Dermis blood vessel endothelial cell (primary cell): ENCODE measurements around the gene STRN3. TPM values are rescaled to one million over a fixed set of nuclear protein-coding genes. Genes with fewer than 3 reads are reported as not detected.
"Not testable (repeated sequence)": the region's sequence is repeated elsewhere in the genome, so short reads cannot be mapped to it uniquely, and the experiment has no call there.

ENCODE experiments used
- DNase-seq: peaks from one replicate; pipeline ENCODE4 v3.0.0; 2010
- total RNA-seq: library from RNA; depleted of rRNA; stranded (reverse); fragments of >200 nt; gene quantifications from 2 replicates; pipeline ENCODE4 v1.2.3, GENCODE V29; 2014

Gene STRN3
- total RNA-seq, 1 donor from 2014 or later = 62.3 TPM

DNA sequence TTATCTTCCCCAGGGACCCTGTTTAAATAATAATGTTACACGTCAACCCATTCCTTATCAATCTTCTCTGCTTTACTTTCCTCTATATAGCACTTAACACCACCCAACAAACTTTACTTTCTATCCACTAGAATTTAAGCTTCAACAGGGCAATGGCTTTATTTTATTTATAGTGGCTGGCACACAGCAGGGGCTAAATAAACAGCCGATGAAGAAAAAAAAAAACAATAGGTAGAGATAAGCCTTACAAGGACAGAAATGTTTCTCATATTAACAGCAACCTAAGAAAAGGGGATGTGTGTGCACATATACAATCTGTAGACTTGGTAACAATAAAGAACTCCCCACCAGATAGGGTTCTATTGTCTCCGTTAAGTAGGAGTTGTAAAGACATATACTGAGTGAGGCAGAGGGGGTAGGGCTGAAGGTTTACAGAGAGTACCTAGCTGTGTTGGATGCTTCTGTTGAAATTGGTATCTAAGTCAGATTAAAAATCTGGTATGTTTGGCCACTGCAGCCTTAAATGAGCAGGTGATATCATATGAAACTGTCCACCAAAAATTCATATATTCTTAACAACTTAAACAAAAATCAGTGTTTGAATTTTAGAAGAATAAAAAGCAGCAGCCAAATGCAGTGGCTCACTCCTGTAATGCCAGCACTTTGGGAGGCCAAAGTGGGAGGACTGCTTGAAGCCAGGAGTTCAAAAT, 25.4 kb downstream of the STRN3 start:
- peak; percentile 13 for DNase-seq

DNA sequence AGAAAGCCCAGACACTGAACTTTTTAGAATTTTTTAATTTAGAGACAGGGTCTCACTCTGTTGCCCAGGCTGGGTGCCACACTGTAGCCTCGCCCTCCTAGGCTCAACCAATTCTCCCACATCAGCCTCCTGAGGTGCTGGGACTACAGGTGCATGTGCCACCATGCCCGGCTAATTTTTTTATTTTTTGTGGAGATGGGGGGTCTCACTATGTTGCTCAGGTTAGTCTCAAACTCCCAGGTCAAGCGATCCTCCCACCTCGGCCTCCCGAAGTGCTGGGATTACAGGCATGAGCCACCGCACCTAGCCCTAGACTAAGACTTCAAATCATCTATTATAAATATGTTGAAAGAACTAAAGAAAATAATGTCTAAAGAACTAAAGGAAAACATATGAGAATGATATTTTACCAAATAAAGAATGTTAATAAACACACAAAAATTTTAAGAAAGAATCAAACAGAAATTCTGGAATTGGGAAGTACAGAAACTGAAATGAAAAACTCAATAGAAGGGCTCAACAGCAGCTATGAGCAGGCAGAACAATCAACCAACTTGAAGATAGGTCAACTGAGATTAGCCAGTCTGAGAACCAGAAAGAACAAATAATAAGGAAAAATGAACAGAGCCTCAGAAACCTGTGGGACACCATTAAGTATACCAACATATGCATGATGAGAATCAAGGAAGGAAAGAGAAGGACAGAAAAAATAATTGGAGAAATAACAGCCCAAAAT, 27.0 kb downstream of the STRN3 start:
- no peak for DNase-seq

DNA sequence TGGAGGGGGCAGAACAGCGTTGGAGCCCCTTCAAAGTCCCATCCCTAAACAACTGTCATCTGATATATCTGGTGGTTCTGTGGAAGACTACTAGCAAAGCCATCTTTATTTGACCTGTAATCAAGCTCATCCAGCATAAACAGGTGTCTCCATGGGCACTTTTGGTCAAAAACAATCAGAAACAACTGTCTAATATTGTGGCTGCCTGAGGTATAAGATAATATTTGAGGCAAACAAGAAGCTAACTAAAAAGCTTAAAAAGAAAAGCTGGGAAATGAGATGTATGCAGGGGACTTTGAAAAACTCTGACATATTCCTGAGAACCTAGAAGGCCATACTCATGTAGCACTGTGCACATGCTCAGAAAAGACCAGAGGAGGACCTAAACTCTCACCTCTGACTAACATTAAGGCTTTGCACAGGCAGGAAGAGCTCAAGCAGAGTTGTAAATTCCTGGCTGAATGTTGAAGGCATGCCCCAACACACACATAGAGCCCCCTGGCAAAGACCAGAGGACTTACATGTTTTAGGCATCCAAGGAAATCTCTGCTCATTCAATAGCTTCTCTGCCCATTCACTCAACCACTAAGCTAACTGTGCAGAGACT, 28.0 kb downstream of the STRN3 start:
- DNase-seq = no peak

DNA sequence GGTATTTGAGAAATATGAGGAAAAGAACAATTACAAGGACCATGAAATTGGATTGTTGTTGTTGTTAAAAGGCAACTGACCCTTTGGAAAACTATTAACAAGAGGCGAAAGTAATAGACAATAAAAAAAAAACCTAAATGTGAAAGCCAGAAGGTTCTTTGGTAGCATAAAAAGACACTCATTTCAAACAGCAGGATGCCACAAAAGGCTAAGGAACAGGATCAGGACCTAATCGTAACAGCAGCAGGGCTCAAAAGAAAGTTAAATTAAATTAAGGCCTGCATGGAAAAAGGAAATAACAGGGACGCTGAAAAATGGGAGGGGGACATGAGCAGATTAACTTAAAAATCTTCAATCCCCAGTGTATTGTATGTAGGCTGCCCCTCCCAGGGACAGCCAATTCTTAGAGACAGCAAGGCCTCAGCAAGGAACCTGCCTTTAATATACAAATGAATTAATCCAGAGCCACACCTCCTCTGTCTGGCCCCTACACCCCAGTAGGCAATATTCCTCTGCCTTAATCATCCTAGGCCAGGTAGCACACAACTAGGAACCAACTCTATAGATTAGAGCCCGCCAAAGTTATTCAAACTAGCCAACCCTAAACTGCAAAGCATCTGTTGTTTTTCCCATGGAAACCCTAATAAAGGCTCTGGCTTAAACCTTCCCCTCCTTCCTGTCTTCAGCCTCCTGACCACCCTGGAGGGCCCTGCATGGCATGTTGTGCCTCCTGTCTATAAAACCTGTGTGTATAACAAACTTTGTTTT, 29.1 kb downstream of the STRN3 start:
- DNase-seq = no peak

DNA sequence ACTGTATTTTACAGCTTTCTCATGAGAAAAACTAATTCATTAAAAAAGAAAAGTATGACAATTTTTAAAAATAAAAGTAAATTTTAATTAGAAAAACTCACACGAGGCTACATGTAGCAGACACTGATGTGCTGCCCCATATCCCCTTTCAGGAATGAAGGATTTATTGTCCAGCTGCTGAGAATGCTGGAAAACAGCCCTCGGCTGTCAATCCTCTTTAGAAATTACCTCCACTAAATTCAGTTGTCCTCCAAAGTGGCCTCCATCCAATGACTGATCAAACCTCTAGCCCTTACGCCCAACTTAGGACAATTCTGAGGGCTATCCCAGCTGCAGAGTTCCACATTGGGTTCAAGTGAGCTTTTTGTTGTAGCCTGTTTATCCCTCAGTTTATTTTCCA, 30.5 kb downstream of the STRN3 start:
- no peak for DNase-seq

DNA sequence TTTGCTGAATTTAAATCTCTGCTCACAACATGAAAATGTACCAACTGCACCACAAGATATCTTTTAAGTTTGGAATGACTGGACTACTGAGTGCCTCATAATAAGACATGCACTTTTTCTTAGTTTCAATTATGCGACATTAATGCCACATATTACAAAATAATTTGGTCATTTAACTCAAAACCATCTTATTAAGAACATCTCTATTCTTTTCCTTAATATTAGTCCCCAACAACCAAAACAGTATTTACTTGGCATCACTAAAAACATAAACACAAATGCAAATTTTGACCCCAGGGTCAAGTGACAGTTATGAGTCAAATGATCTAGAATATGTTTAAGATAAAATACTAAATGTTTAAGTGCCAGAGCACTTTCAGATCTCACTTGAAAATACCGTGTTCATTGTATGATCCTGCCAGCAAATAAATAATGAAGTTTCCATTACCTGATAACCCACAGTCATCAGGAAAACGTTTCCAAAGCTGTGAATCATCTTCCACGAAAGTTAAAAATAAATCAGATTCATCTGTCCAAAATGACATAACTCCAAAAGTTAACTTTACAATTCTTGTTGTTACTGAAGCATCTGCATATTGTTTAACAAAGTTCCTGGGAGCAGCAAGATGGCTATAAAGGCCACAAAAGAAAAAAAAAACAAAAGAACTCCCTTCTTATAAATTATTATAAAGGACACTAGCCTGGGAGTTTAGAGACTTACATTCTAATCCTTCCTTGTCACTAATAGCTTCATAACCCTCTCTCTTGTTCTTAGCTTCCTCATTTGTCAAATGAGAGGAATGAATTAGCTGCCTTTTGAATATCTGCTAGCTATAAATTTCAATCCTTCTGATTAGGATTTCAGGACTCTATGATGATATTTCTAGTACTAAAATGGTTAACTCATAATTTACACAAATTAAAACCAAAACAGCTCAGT, 31.2 kb downstream of the STRN3 start:
- DNase-seq = peak; percentile 67

DNA sequence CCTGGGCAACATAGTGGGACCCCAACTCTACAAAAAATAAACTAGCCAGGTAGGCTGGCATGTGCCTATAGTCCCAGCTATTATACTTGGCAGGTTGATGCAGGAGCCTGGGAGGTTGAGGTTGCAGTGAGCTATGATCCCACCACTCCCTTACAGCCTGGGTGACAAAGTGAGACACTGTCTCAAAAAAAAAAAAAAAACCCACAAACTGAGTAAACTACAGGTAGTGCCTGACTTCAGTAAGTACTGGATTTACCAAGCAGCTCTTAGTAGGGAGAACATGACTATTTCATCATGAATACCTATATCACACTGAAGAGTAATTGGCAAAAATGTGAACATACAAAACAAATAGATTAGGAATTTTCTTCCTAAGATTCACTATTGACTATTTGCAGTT, 33.1 kb downstream of the STRN3 start:
- no peak for DNase-seq

DNA sequence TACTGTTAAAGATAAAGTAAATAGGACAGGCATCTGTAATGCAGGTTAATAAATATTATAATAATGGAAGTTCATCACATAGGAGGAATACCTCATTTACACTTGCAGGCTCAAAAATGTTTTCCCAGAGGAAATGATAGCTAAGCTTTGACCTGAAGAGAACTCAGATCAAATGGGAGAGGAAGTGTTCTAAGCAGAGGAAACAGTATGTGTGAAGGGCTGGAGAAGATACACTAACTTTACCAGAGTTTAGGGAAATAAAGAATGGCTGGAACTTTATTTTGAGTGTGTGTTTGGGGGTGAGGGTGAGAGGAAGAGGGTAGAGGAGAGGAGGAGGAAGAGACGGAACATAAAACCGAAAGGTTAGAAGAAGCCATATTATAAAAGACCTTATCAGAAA, 34.8 kb downstream of the STRN3 start:
- DNase-seq = peak; percentile 43

DNA sequence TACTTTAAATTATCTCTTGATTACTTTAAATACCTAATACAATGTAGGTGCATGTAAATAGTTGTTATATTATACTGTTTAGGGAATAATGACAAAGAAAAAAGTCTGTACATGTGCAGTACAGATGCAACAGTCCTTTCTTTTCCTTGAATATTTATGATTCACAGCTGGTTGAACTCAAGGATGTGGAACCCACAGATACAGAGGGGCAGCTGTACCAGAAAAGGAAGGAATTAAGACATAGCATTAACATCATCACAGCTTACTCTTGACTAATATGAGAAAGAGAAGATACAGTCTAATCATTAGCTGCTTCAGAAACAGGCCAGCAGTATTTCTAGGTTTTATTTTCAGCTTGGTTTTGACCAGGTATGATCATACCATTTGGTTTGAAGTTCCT, 35.4 kb downstream of the STRN3 start:
- DNase-seq = no peak

DNA sequence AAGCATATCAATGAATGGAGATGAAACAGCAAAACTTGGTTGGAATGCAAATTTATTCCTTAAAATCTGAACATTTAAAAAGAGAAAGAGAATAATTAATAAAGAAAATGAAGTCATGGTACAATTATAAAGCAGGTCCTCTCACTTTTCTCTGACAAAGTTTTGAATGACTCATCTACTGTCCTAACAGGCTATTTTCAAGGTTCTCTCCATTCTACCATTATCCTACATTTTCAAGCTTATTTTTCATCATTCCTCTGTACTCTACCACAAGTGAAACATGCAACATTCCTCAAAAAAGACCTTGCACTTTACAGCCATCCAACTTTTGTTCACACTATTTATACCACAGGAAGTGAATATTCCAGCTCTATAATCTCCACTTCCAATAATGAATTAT, 37.7 kb downstream of the STRN3 start:
- peak; percentile 16 for DNase-seq

DNA sequence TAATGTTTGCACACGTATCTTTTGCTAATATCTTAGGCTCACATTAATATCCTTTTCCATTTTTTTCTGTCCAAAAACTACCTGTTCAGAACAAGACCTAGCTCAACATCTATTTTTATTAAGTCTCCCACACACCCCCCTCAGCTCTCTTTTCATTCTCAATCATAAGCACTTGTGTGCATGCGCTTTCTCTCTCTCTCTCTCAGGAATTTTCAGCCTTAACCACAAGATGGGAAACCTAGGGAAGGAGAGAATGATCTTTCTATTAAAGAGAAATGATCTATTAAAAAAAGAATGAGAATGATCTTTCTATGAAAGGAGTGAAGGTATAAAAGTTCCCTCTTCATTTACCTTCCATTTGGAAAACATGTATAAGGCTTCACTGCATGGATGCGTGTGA, 40.4 kb downstream of the STRN3 start:
- no peak for DNase-seq

DNA sequence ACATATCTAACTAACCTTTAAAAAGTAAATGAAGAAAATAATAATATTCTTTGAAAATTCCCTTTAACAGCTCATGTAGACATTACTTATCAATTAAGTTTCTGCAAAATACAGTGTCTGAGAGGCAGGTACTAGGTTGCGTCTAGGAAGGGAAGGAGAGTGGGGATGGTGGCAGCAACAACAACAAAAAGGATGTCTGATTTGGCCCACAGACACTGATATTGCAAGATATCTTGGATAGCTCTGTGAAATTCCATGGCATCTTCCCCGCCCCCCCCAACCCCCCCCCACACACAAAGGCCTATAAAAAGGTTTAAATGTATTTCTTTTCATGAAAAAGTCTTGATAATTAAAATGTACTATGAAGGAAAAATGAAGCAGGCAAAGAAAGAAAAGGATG, 42.3 kb downstream of the STRN3 start:
- DNase-seq = no peak

DNA sequence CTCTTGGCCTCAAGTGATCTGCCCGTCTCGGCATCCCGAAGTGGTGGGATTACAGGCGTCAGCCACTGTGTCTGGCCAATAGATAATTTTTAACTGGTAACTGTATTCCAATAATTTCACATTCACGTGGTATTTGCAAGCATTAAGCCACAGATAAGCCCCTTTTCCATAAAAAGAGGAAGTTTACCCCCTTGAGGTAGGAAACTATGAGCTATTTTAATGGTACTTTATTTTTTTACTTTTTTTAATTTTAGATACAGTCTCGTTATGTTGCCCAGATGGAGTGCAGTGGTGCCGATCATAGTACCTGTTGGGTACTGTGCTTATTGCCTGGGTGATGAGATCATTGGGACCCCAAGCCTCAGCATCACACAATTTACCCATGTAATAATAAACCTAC, 43.6 kb downstream of the STRN3 start:
- no peak for DNase-seq

DNA sequence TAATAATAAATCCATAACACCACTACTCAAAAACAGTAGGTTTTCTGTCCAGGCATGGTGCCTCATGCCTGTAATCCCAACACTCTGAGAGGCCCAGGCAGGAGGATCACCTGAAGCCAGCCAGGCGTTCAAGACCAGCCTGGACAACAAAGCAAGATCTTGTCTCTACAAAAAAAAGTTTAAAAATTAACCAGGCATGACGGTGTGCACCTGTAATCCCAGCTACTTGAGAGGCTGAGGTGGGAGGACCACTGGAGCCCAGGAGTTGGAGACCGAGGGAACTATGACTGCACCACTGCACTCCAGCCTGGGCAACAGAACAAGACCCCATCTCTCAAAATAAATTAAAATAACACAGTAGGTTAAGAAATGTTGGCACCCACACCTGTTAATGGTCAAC, 45.2 kb downstream of the STRN3 start:
- no peak for DNase-seq

DNA sequence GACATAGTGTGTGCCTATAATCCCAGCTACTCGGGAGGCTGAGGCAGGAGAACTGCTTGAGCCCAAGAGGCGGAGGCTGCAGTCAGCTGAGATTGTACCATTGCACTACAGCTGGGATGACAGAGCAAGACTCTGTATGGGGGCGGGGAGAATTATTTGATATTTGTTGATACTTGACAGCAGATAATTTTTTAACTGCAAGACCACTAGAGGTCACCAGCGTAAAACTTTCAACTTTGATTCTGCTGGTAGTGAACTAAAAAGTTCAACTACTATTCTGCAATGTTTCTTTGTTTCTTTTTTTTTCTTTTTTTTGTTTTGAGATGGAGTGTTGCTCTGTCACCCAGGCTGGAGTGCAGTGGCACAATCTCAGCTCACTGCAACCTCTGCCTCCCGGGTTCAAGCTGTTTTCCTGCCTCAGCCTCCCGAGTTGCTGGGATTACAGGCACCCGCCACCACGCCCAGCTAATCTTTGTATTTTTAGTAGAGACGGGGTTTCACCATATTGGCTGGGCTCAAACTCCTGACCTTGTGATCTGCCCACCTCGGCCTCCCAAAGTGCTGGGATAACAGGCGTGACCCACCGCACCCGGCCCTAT, 46.0 kb downstream of the STRN3 start:
- peak; percentile 84 for DNase-seq

DNA sequence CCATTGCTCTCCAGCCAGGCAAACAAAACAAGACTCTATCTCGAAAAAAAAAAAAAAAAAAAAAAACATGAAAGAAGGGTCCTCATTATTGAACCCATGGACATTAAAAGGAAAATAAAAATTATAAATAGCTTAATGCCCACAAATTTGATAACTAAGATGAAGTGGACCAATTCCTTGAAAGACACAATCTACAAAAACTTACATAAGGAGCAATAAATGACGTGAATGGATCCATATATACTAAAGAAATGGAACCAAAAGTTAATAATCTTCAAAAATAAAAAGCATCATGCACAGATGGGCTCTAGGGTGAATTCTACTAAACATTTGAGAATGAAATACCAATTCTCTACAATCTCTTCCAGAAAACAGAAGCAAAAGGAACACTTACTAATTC, 48.4 kb downstream of the STRN3 start:
- DNase-seq = no peak

DNA sequence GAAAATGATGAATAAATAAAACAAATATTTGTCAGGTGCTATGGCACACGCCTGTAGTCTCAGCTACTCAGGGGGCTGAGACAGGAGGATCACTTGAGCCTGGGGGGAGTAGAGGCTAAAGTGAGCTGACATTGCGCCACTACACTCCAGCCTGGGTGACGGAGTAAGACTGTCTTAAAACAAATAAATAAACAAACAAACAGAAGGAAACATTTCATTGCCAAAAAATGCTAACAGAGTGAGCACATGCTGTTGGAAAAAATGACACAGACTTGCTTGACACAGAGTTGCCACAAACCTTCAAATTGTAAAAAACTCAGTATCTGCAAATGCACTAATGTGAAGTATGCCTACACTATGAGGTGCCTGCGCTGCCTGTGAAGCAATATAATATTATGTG, 51.6 kb downstream of the STRN3 start:
- DNase-seq = no peak

DNA sequence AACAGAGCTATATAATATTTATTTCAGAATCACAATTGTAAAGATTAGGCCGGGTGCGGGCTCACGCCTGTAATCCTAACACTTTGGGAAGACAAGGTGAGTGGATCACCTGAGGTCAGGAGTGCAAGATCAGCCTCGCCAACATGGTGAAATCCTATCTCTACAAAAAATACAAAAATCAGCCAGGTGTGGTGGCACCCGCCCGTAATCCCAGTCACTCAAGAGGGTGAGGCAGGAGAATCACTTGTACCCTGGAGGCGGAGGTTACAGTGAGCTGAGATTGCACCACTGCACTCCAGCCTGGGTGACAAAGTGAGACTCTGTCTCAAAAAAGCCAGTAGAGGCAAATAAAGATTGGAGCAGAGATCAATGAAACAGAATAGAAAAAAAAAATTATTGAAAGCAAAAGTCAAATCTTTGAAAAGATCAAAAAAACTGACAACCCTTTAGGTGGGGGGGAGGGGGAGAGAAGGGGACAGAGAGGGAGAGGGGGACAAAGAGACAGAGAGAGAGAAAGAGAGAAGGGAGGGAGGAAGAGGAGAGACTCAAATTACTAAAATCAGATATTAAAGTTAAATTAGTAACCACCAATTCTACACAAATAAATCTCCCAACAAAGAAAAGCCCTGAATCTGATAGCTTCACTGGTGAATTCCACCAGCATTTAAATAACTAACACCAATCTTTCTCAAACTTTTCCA, 53.1 kb downstream of the STRN3 start:
- DNase-seq = no peak

DNA sequence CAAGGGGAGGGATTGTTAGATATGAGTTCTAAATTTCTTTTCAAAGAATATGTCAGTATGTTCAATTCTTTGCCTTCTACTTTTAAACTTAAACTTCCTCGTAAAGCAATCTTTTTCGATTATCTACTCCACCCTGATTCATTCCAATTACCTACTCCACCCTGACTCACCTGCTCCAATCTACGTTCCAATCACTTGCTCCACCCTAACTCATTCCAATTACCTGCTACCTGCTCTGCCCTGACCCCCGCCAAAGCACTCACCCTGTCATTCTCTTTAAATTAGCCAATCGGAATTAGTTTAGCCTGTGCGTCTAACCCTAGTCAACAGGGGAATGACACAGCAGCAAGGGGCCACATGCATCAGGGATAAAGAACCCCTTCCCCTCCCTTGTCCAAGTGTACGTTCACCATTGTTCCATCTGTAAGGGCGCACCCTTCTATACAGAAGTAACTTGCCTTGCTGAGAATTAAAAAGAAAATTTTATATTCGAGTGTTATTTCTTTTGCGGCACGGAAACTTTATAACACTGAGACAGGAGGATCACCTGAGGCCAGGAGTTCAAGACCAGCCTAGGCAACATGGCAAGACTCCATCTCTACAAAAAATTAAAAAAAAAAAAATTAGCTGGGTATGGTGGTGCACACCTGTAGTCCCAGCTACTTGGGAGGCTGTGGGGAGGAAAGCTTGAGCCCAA, 54.0 kb downstream of the STRN3 start:
- DNase-seq = not testable (repeated sequence)

DNA sequence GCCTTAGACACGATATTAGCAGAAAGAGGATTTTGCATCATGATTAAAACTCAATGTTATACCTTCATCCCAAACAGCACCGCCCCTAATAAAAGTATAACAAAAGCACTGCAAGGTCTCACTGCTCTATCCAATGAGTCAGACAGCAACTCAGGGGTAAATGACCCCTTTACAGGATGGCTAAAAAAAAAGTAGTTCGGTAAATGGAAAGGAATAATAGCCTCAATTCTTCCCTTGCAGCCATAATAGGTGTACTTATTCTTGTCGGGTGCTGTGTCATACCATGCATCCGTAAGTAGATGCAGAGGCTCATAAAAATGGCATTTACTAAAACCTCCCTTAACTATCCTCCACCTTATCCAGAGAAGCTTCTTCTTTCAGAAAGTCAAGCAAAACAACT, 54.6 kb downstream of the STRN3 start:
- DNase-seq = no peak
